Small intestine (tissue), 7 donors: ENCODE results near the gene ARPP19. TPM values are rescaled to one million over a fixed set of nuclear protein-coding genes. Genes with fewer than 3 reads are reported as not detected.

Experiments used
- DNase-seq, 2 donors: peaks; one replicate each; pipeline versions ENCODE4 v3.0.0 to v3.0.0-alpha.2; 2013
- FAIRE-seq: peaks from 2 replicates; lab custom pipeline; 2012; peaks lifted over from hg19 to GRCh38; lab: Jason Lieb, UNC
- H3K27ac ChIP-seq, 3 donors: one replicate each; pipeline ENCODE4 v1.5.1; 2013; ENCODE audit warnings: low read length in 2 of 3, mild to moderate bottlenecking in 2 of 3, control low read depth in 1 of 3, inconsistent platforms in 1 of 3, low read depth in 1 of 3, moderate library complexity in 1 of 3
- H3K27me3 ChIP-seq, 3 donors: one replicate each; pipeline ENCODE4 v1.6.1; 2013; ENCODE audit warnings: low read length in 3 of 3, inconsistent platforms in 1 of 3; ENCODE audit not compliant: control insufficient read depth in 3 of 3, insufficient read depth in 3 of 3
- H3K36me3 ChIP-seq, 3 donors: one replicate each; pipeline ENCODE4 v1.6.1; 2013; ENCODE audit warnings: low read length in 3 of 3, inconsistent platforms in 1 of 3, low read depth in 1 of 3, mild to moderate bottlenecking in 1 of 3, moderate library complexity in 1 of 3; ENCODE audit not compliant: control insufficient read depth in 3 of 3, insufficient read depth in 2 of 3
- H3K4me1 ChIP-seq, 3 donors: one replicate each; pipeline ENCODE4 v1.6.1; 2013; ENCODE audit warnings: low read length in 2 of 3, inconsistent platforms in 1 of 3, low read depth in 1 of 3, mild to moderate bottlenecking in 1 of 3, moderate library complexity in 1 of 3; ENCODE audit not compliant: control insufficient read depth in 3 of 3, insufficient read depth in 2 of 3
- H3K4me3 ChIP-seq, 3 donors: one replicate each; pipeline ENCODE4 v1.5.1; 2013; ENCODE audit warnings: low read length in 3 of 3, control low read depth in 1 of 3, inconsistent platforms in 1 of 3, low read depth in 1 of 3, mild to moderate bottlenecking in 1 of 3, moderate library complexity in 1 of 3
- H3K9me3 ChIP-seq, 2 donors: one replicate each; pipeline ENCODE4 v1.6.1; 2013; ENCODE audit warnings: low read depth in 1 of 2, low read length in 1 of 2; ENCODE audit not compliant: control insufficient read depth in 2 of 2, insufficient read depth in 1 of 2
- WGBS, 3 donors: extraction: QIAGEN DNeasy Blood & Tissue Kit; methylation state at CpG; one replicate each; pipeline ENCODE4 v1.1.7; 2013; 5-methylcytosine and 5-hydroxymethylcytosine counted together
- polyA plus RNA-seq, 4 donors: library from polyadenylated mRNA; stranded (reverse) in 3 of 4; unstranded in 1 of 4; fragments of 200-250 nt in 3 of 4; fragments of 120-200 nt in 1 of 4; gene quantifications; one replicate each; pipeline versions ENCODE4 v1.2.1 to v1.2.3, GENCODE V29; 2013
- donor health status: healthy with polysubstance abuse.
- donor health status: control.
- donor health status: control.
- donor health status: Bipolar disorder and iron deficiency.
- donor health status: healthy.

ARPP19 gene
- polyA plus RNA-seq, 4 donors = 26.4 to 57.1 (median 29.1) TPM

DNA sequence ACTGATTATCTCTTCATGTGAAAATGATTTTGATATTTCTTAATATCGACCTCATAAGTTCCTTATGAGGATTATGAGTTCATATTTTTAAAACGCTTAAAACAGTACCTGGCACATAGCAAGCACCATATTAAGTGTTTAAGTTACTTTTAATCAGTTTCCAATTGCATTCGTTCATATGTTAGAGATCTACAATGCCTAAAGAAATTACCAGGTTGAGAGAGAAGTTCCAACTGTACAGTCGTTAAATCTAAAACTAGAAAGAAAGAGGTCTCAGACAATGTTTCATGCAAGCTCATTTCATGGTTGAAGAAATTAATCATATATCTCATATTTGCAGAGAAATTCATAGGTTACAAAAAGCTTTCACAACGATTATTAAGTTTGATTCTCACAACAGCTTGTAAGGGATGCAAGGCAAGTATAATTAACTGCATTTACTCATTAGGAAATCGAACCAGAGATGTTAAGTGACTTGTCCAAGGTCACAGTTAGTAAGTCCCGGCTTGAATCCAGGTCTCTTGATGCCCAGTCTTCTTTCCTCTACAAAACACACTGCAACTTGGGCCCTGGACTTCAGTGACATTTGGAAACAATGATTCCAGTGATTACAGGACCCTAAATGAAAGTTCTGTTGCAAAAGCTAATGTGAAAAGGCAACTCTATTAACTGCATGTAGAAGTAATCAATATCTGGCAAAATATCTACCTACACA, 41.5 kb downstream of the ARPP19 start:
- no peak for FAIRE-seq
- no peak for DNase-seq
- no peak overlapping the region for H3K4me3 ChIP-seq
- no peak overlapping the region for H3K27ac ChIP-seq
- no peaks in the 10 kb centered on the region for H3K36me3 ChIP-seq
- H3K4me1 ChIP-seq = peaks cover 0 to 9% (median 0%) of the 10 kb centered on the region in 3 donors
- no peaks in the 10 kb centered on the region for H3K9me3 ChIP-seq
- peaks cover 0 to 45% (median 4%) of the 10 kb centered on the region in 3 donors for H3K27me3 ChIP-seq
- WGBS, 3 donors = 60 to 82% (median 63%) methylated on average over 7 of the region's 7 CpGs

DNA sequence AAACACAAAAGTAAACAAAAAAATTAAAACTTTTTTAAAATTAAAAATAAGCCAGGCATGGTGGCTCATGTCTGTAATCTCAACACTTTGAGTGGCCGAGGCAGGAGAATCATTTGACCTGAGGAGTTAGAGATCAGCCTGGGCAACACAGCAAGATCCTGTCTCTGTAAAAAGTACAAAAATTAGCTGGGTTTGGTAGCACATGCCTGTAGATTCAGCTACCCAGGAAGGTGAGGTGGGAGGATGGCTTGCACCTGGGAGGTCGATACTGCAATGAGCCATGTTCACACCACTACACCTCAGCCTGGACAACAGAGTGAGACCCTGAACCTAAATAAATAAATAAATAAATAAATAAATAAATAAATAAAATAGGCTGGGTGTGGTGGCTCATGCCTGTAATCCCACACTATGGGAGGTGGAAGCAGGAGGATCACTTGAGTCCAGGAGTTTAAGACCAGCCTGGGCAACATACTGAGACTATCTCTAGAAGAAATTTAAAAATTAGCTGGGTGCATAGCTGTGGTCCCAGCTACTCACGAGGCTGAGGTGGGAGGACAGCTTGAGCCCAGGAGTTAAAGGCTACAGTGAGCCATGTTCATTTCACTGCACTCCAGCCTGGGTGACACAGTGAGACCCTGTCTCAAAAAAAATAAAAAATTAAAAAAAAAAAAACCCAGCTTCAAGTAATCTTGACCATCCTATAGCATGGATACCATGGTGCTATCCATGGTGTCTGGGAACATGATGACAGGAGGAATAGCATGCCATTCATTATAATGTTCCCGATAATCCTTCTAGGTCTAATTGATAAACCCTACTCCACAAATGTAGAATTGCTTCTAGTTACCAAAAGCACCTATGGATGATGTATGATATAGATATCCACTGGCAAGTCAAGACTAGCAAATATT, 44.4 kb downstream of the ARPP19 start:
- H3K9me3 ChIP-seq = no peaks in the 10 kb centered on the region

DNA sequence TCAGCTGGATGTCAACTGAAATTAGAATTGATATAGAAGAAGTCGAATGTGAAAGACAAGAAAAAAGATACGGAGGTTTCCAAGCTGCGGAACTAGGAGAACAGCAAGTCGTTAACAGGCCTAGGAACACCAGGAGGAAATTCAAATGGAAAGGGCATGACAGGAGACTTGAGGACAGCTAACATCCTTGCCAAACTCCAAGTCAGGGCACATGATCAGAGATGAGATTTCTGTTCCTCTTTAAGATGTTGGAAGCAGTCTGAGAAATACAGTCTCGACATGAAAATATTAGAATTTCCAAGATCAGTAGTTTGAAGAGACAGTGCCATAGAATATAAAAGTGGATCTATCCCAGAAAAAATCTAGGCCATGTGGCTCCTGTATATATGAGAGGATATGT, 45.2 kb downstream of the ARPP19 start:
- no peak overlapping the region for H3K4me3 ChIP-seq
- no peaks in the 10 kb centered on the region for H3K9me3 ChIP-seq
- 60 to 68% (median 62%) methylated on average over 5 of the region's 5 CpGs for WGBS, 3 donors
- FAIRE-seq = no peak
- H3K27ac ChIP-seq = no peak overlapping the region
- no peak for DNase-seq
- H3K27me3 ChIP-seq = peaks cover 0 to 18% (median 4%) of the 10 kb centered on the region in 3 donors
- peaks cover 0 to 4% (median 0%) of the 10 kb centered on the region in 3 donors for H3K4me1 ChIP-seq
- H3K36me3 ChIP-seq = no peaks in the 10 kb centered on the region

More for the DNA sequence above, 44.4 kb downstream of the ARPP19 start:
- Histone ChIP-seq H3K4me1 (peaks cover 0 to 4% (median 3%) of the 10 kb centered on the region in 3 donors), H3K4me3 (no peak overlapping the region), H3K27ac (no peak overlapping the region), H3K27me3 (peaks cover 0 to 20% (median 4%) of the 10 kb centered on the region in 3 donors), H3K36me3 (no peaks in the 10 kb centered on the region)
- WGBS, 3 donors = 88 to 95% (median 93%) methylated on average over 4 of the region's 4 CpGs
- DNase-seq (no peak), FAIRE-seq (no peak)

DNA sequence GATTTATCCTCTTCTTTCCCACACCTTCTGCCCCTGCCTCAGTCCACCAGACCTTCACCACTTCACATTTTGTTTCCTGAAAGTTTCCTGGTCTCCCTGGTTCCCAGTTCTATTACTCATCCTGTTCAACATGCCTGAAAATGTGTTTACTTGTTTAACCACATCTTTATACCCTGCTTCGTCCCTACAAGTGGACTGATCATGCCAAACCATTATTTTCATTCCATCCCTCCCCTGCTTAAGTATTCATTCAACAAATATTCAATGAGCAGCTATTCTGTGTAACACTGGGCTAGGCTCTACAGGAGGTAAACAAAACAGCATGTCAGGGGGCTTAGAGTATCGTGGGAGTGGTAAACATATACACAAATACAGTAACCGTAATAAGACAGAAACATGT, 45.6 kb downstream of the ARPP19 start:
- H3K4me3 ChIP-seq = no peak overlapping the region
- H3K27ac ChIP-seq = no peak overlapping the region
- 69 to 71% (median 71%) methylated on average over 3 of the region's 3 CpGs for WGBS, 3 donors
- peaks cover 0 to 4% (median 0%) of the 10 kb centered on the region in 3 donors for H3K4me1 ChIP-seq
- peaks cover 0 to 15% (median 4%) of the 10 kb centered on the region in 3 donors for H3K27me3 ChIP-seq
- FAIRE-seq = no peak
- no peaks in the 10 kb centered on the region for H3K36me3 ChIP-seq
- no peak for DNase-seq
- H3K9me3 ChIP-seq = no peaks in the 10 kb centered on the region

DNA sequence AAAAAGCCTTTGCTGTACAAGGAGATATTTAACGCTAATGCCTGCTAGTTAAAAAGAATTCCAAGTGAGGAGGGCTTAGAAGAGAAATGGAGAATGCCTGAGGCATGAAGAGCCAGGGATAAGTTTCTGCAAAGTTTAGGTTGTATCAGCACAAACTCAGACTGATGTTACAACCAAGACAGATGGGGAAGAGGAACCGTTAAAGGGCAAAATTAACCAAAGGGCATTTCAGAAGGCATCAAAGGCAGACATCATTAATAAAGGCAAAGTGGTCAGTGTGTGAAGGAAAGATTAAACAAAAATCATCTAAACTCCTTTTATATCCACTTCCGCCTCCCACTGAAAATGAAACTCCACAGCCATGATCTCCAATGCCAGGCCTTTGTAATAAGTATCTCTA, 47.1 kb downstream of the ARPP19 start:
- no peak overlapping the region for H3K27ac ChIP-seq
- H3K4me1 ChIP-seq = peaks cover 0 to 4% (median 0%) of the 10 kb centered on the region in 3 donors
- H3K36me3 ChIP-seq = no peaks in the 10 kb centered on the region
- 85 to 95% (median 91%) methylated on average over 3 of the region's 3 CpGs for WGBS, 3 donors
- FAIRE-seq (no peak), DNase-seq (no peak)
- H3K27me3 ChIP-seq = peaks cover 0 to 3% (median 0%) of the 10 kb centered on the region in 3 donors
- H3K9me3 ChIP-seq = no peaks in the 10 kb centered on the region
- no peak overlapping the region for H3K4me3 ChIP-seq

DNA sequence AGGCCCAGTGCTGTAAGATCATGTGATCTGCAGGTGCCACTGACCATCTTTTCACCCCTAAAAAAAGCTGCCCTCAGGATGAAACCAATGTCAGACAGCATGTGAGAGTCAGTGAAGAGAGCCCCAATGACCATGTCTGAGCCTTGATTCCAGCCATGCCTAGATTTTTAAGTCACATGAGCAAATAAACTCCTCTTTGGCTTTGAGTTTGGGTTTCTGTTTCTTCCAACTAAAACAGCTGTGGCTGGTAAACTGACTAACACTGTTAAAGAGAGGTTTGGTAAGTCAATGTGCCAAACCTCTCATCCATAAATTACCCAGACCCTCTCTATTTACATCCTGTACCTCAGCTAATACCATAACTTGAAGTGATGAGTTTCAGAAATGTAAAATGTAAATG, 48.4 kb downstream of the ARPP19 start:
- H3K27me3 ChIP-seq = peaks cover 0 to 3% (median 0%) of the 10 kb centered on the region in 3 donors
- H3K4me3 ChIP-seq = no peak overlapping the region
- no peaks in the 10 kb centered on the region for H3K36me3 ChIP-seq
- no peaks in the 10 kb centered on the region for H3K9me3 ChIP-seq
- DNase-seq = no peak
- peaks cover 0 to 4% (median 0%) of the 10 kb centered on the region in 3 donors for H3K4me1 ChIP-seq
- FAIRE-seq = no peak
- no peak overlapping the region for H3K27ac ChIP-seq

DNA sequence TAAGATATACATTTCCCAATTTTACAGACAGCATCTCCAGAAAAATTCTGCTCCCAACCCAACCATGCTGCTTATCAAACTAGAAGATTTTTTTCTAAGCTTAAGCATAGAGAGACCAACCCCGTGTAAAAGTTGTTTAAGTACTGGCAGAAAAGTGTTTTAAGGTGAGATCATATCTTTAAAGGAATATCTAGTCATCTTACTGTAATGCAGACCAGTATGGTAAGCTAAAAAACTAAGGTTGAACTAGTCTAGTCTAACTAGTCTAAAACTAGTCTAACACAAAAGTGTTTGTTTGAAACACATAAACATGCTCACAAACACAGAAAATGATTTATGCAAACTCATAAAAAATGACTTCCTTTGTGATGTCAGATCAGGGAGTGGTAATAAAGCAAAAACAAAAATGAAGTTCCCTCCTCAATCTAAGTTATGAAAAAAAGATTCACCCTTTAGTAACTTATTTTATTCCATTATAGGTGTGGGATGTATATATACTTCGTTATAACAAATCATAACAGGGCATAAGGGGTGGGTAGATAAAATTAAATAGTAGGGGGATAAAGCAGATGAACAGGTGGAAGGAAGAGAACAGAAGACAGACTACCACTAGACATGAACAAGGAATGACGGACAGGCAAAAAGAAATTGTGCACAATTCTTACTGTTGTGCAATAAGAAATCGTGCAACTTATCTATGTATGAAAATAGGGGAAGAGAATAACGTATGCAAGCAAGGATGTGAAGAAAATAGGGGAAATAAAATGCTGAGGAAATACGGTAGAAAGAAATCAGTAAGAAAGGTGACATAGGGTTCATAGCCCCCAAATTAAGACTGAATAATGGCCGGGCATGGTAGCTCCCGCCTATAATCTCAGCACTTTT, 50.1 kb downstream of the ARPP19 start:
- FAIRE-seq = no peak
- no peak overlapping the region for H3K27ac ChIP-seq
- no peaks in the 10 kb centered on the region for H3K9me3 ChIP-seq
- peaks cover 0 to 3% (median 0%) of the 10 kb centered on the region in 3 donors for H3K27me3 ChIP-seq
- DNase-seq = no peak
- 64 to 70% (median 67%) methylated on average over 8 of the region's 8 CpGs for WGBS, 3 donors
- no peak overlapping the region for H3K4me3 ChIP-seq
- H3K4me1 ChIP-seq = peaks cover 0 to 4% (median 0%) of the 10 kb centered on the region in 3 donors
- no peaks in the 10 kb centered on the region for H3K36me3 ChIP-seq

DNA sequence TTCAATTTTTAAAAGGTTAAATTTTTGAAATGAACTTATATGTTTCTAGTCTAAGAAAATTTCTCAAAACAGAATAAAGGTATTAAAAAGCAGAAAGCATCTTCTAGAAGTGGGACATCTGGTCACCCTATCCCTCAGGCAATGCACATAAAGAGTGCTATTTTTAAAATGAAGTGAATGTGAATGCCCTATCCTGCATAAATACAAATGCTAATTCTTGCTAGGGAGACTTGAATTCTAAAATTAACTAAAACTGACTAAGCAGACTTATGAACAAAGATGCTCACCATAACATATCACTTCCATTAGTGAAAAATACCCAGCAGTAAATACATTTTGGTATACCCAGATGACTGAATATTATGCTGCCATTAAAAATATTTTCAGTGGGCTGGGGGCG, 51.8 kb downstream of the ARPP19 start:
- FAIRE-seq = no peak
- 93 to 96% (median 94%) methylated on average over 1 of the region's 1 CpG for WGBS, 3 donors

More for the DNA sequence above, 51.8 kb downstream of the ARPP19 start:
- H3K36me3 ChIP-seq = no peaks in the 10 kb centered on the region
- H3K4me1 ChIP-seq = peaks cover 0 to 4% (median 0%) of the 10 kb centered on the region in 3 donors
- no peaks in the 10 kb centered on the region for H3K9me3 ChIP-seq
- DNase-seq = no peak
- H3K4me3 ChIP-seq = no peak overlapping the region
- H3K27ac ChIP-seq = no peak overlapping the region
- H3K27me3 ChIP-seq = no peaks in the 10 kb centered on the region
